HG02970 (cell line): ENCODE results near the gene LGR4.
"Not testable (repeated sequence)": the region's sequence is repeated elsewhere in the genome, so short reads cannot be mapped to it uniquely, and the experiment has no call there.

Experiments
- ATAC-seq: cut with Tn5 transposase; IDR thresholded peaks from one replicate; pipeline ENCODE4 v1.9.1; 2021; ENCODE audit warnings: mild to moderate bottlenecking, moderate library complexity, moderate number of reproducible peaks; ENCODE audit not compliant: unreplicated experiment, low FRiP score

Gene LGR4

GRCh38 chr11:27472398-27473016 lies at the start of gene LGR4:
LGR4 (minus strand) TSS chr11:27472790; CDS start chr11:27472302, 488 bp downstream.
- ATAC-seq: peak; percentile 68

GRCh38 chr11:27520226-27520625 lies 47.6 kb upstream of the LGR4 start:
- no peak for ATAC-seq

- no peak for ATAC-seq
These were observed 45.9 kb upstream of the LGR4 start for GRCh38 chr11:27518518-27518917.

- not testable (repeated sequence) for ATAC-seq
These were observed 44.9 kb upstream of the LGR4 start for GRCh38 chr11:27517490-27517889.

GRCh38 chr11:27514558-27514957 lies 42.0 kb upstream of the LGR4 start:
- ATAC-seq: no peak

GRCh38 chr11:27514076-27514475 lies 41.5 kb upstream of the LGR4 start:
- ATAC-seq: no peak

GRCh38 chr11:27513389-27513788 lies 40.8 kb upstream of the LGR4 start:
- ATAC-seq: no peak

- no peak for ATAC-seq
These were observed 39.6 kb upstream of the LGR4 start for GRCh38 chr11:27512238-27512637.

- ATAC-seq: no peak
These were observed 37.3 kb upstream of the LGR4 start for GRCh38 chr11:27509908-27510307.

- ATAC-seq: no peak
These were observed 35.1 kb upstream of the LGR4 start for GRCh38 chr11:27507557-27508322.

- ATAC-seq: peak; percentile 97
These were observed 33.9 kb upstream of the LGR4 start, which contains the start of gene LIN7C for GRCh38 chr11:27506200-27507182. LIN7C (minus strand) TSS chr11:27506769; CDS start chr11:27506752, 17 bp downstream.

GRCh38 chr11:27505781-27506180 lies 33.2 kb upstream of the LGR4 start:
- ATAC-seq: no peak

- no peak for ATAC-seq
These were observed 31.6 kb upstream of the LGR4 start for GRCh38 chr11:27504205-27504604.

GRCh38 chr11:27501100-27501499 lies 28.5 kb upstream of the LGR4 start:
- ATAC-seq: no peak

GRCh38 chr11:27497911-27498310 lies 25.3 kb upstream of the LGR4 start:
- no peak for ATAC-seq

- ATAC-seq: no peak
These were observed 24.8 kb upstream of the LGR4 start for GRCh38 chr11:27497284-27497866.

- no peak for ATAC-seq
These were observed 23.9 kb upstream of the LGR4 start for GRCh38 chr11:27496461-27496860.

- ATAC-seq: no peak
These were observed 23.2 kb upstream of the LGR4 start for GRCh38 chr11:27495710-27496300.

GRCh38 chr11:27489092-27489491 lies 16.5 kb upstream of the LGR4 start:
- ATAC-seq: no peak

- no peak for ATAC-seq
These were observed 15.1 kb upstream of the LGR4 start for GRCh38 chr11:27487706-27488105.
